HG03097 (cell line): ENCODE results near the gene MALRD1.
"Not testable (repeated sequence)": the region's sequence is repeated elsewhere in the genome, so short reads cannot be mapped to it uniquely, and the experiment has no call there.

Experiments
- ATAC-seq: cut with Tn5 transposase; IDR thresholded peaks from one replicate; pipeline ENCODE4 v1.9.1; 2021; ENCODE audit not compliant: unreplicated experiment, low FRiP score

Gene MALRD1

GRCh38 chr10:19745672-19746071 is 697.1 kb downstream of the MALRD1 start:
- ATAC-seq, result no peak

GRCh38 chr10:19749185-19749729 is 700.7 kb downstream of the MALRD1 start:
- no peak for ATAC-seq

GRCh38 chr10:19750972-19751371 is 702.4 kb downstream of the MALRD1 start:
- ATAC-seq, result no peak

GRCh38 chr10:19756919-19757318 is 708.3 kb downstream of the MALRD1 start:
- ATAC-seq, result no peak

GRCh38 chr10:19762026-19762425 is 713.4 kb downstream of the MALRD1 start:
- ATAC-seq, result no peak

GRCh38 chr10:19764111-19764510 is 715.5 kb downstream of the MALRD1 start:
- no peak for ATAC-seq

- no peak for ATAC-seq
Measured at GRCh38 chr10:19767876-19768275, 719.3 kb downstream of the MALRD1 start.

GRCh38 chr10:19769826-19770225 is 721.2 kb downstream of the MALRD1 start:
- not testable (repeated sequence) for ATAC-seq

- no peak for ATAC-seq
Measured at GRCh38 chr10:19772972-19773371, 724.4 kb downstream of the MALRD1 start.

- no peak for ATAC-seq
Measured at GRCh38 chr10:19775296-19775695, 726.7 kb downstream of the MALRD1 start.

GRCh38 chr10:19777806-19778205 is 729.2 kb downstream of the MALRD1 start:
- ATAC-seq, result no peak

GRCh38 chr10:19778996-19779395 is 730.4 kb downstream of the MALRD1 start:
- no peak for ATAC-seq

- ATAC-seq, result no peak
Measured at GRCh38 chr10:19782430-19783089, 734.0 kb downstream of the MALRD1 start.

GRCh38 chr10:19783721-19784120 is 735.1 kb downstream of the MALRD1 start:
- no peak for ATAC-seq
